UCSD-AML1 (cell line): ENCODE results near the gene RALGAPB.

Experiments used
- DNase-seq: peaks from one replicate; lab custom pipeline; 2025; ENCODE audit not compliant: unreplicated experiment; lab: John Stamatoyannopoulos, UW

The RALGAPB gene

GRCh38 chr20:38543014-38543906 is 70.6 kb downstream of the RALGAPB start:
- no peak for DNase-seq

GRCh38 chr20:38545771-38546170 is 73.1 kb downstream of the RALGAPB start:
- no peak for DNase-seq

- no peak for DNase-seq
Observed at GRCh38 chr20:38547288-38548085, 74.8 kb downstream of the RALGAPB start.

GRCh38 chr20:38548356-38549083 is 75.9 kb downstream of the RALGAPB start:
- no peak for DNase-seq

GRCh38 chr20:38550274-38550673 is 77.6 kb downstream of the RALGAPB start:
- no peak for DNase-seq

- no peak for DNase-seq
Observed at GRCh38 chr20:38551056-38551626, 78.5 kb downstream of the RALGAPB start.

- DNase-seq = no peak
Observed at GRCh38 chr20:38554986-38555385, 82.3 kb downstream of the RALGAPB start.

- DNase-seq = no peak
Observed at GRCh38 chr20:38555395-38555794, 82.8 kb downstream of the RALGAPB start.

- no peak for DNase-seq
Observed at GRCh38 chr20:38557174-38557573, 84.5 kb downstream of the RALGAPB start.

GRCh38 chr20:38558596-38559360 is 86.1 kb downstream of the RALGAPB start:
- DNase-seq = no peak

- no peak for DNase-seq
Observed at GRCh38 chr20:38559764-38560163, 87.1 kb downstream of the RALGAPB start.

- no peak for DNase-seq
Observed at GRCh38 chr20:38563802-38564431, 91.3 kb downstream of the RALGAPB start.

- DNase-seq = no peak
Observed at GRCh38 chr20:38564680-38565079, 92.0 kb downstream of the RALGAPB start.

- no peak for DNase-seq
Observed at GRCh38 chr20:38566036-38566598, 93.5 kb downstream of the RALGAPB start.

- DNase-seq = no peak
Observed at GRCh38 chr20:38569747-38570525, 97.3 kb downstream of the RALGAPB start.

- DNase-seq = no peak
Observed at GRCh38 chr20:38573413-38573812, 100.8 kb downstream of the RALGAPB start.

- DNase-seq = no peak
Observed at GRCh38 chr20:38579219-38579910, 106.7 kb downstream of the RALGAPB start.

GRCh38 chr20:38579921-38580320 is 107.3 kb downstream of the RALGAPB start:
- DNase-seq = no peak
